GM23248 (cell line): ENCODE measurements around the gene WNK4.

Source experiments
- EZH2 ChIP-seq: fragments of 200-600 bp; sonication (generic); IDR thresholded peaks from 2 replicates; pipeline ENCODE4 v1.6.1; 2018; ENCODE audit warnings: antibody characterized with exemption, mild to moderate bottlenecking; ENCODE audit not compliant: insufficient read depth, poor library complexity, severe bottlenecking
- EZH2phosphoT487 ChIP-seq: fragments of 200-600 bp; sonication (generic); IDR thresholded peaks from 2 replicates; pipeline ENCODE4 v1.6.1; 2018; ENCODE audit warnings: antibody characterized with exemption, moderate library complexity, mild to moderate bottlenecking, low read depth; ENCODE audit not compliant: insufficient read depth

DNA sequence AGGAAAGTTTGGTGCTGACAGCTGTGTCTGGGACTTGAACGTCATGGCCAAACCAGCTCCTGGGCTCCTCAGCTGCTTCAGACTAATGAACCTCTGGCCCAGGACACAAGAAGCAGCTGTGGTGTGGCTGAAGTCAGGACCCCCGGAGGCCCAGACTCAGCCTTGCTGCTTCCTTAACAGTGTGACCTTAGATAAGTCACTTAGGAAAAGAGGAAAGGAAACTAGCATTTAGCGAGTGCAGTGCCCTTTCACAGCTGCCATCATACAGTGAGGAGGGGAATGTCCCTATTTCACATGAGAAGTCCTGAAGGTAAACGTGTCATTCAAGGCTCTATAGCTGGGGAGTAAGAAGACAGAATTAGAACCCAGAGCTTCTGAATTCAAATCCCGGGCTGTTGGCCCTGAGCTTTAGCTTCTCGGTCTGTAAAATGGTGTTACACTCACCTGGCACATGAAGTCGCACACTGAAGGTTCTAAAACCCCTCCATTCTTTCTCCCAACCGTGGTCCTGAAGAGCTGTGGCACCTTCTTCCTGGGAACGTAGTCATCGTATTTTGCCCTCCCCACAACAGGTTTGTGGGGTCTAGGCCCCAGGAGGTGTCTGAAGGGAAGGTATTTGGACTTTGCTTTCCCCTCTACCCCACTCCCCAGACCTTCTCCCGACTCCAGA is 20.3 kb upstream of the WNK4 start:
- TF ChIP-seq EZH2phosphoT487 (no peak), EZH2 (no peak)
